8988T (cell line): ENCODE data around the gene C2CD3.
"Not testable (repeated sequence)": the region's sequence is repeated elsewhere in the genome, so short reads cannot be mapped to it uniquely, and the experiment has no call there.

Source experiments
- DNase-seq: peaks from one replicate; pipeline ENCODE4 v3.0.0; 2011

Gene C2CD3

GRCh38 chr11:74066663-74067062 lies 104.1 kb downstream of the C2CD3 start:
- not testable (repeated sequence) for DNase-seq

GRCh38 chr11:74065534-74065933 lies 105.3 kb downstream of the C2CD3 start:
- not testable (repeated sequence) for DNase-seq

- not testable (repeated sequence) for DNase-seq
Observed at GRCh38 chr11:74063628-74064027, 107.2 kb downstream of the C2CD3 start.

- DNase-seq: not testable (repeated sequence)
Observed at GRCh38 chr11:74061599-74061998, 109.2 kb downstream of the C2CD3 start.

GRCh38 chr11:74057249-74058151 lies 113.3 kb downstream of the C2CD3 start:
- DNase-seq: no peak

- DNase-seq: no peak
Observed at GRCh38 chr11:74055938-74056337, 114.9 kb downstream of the C2CD3 start.

GRCh38 chr11:74050465-74050864 lies 120.3 kb downstream of the C2CD3 start:
- DNase-seq: no peak

- DNase-seq: no peak
Observed at GRCh38 chr11:74048993-74049392, 121.8 kb downstream of the C2CD3 start.

GRCh38 chr11:74044538-74044937 lies 126.3 kb downstream of the C2CD3 start:
- no peak for DNase-seq

- no peak for DNase-seq
Observed at GRCh38 chr11:74043450-74043849, 127.4 kb downstream of the C2CD3 start.

- DNase-seq: no peak
Observed at GRCh38 chr11:74037309-74037708, 133.5 kb downstream of the C2CD3 start.

GRCh38 chr11:74035264-74035663 lies 135.5 kb downstream of the C2CD3 start:
- no peak for DNase-seq

GRCh38 chr11:74033046-74033445 lies 137.8 kb downstream of the C2CD3 start:
- no peak for DNase-seq

- DNase-seq: no peak
Observed at GRCh38 chr11:74030723-74031676, 139.8 kb downstream of the C2CD3 start.

- no peak for DNase-seq
Observed at GRCh38 chr11:74025467-74026166, 145.2 kb downstream of the C2CD3 start.

- DNase-seq: no peak
Observed at GRCh38 chr11:74024261-74025029, 146.4 kb downstream of the C2CD3 start.

- no peak for DNase-seq
Observed at GRCh38 chr11:74023276-74023675, 147.5 kb downstream of the C2CD3 start.

GRCh38 chr11:74022546-74022945 lies 148.3 kb downstream of the C2CD3 start:
- no peak for DNase-seq

- no peak for DNase-seq
Observed at GRCh38 chr11:74021998-74022397, 148.8 kb downstream of the C2CD3 start.

- DNase-seq: no peak
Observed at GRCh38 chr11:74020539-74020938, 150.3 kb downstream of the C2CD3 start.

GRCh38 chr11:74019860-74020259 lies 150.9 kb downstream of the C2CD3 start:
- DNase-seq: no peak

- no peak for DNase-seq
Observed at GRCh38 chr11:74019104-74019738, 151.6 kb downstream of the C2CD3 start.
